Thoracic aorta endothelial cell (primary cell): Measurements from ENCODE around the gene SLC37A1. TPM values are rescaled to one million over a fixed set of nuclear protein-coding genes. Genes with fewer than 3 reads are reported as not detected.

ENCODE experiments used
- total RNA-seq: library from RNA; depleted of rRNA; stranded (reverse); fragments of >200 nt; gene quantifications from 2 replicates; pipeline ENCODE4 v1.2.3, GENCODE V29; 2012

SLC37A1 gene
- total RNA-seq: 6.1 and 9.4 TPM in 2 replicates

GRCh38 chr21:42513151-42513984 is at the start of gene SLC37A1:
TSS of gene SLC37A1 (plus strand) at chr21:42513852. CDS start at chr21:42518455, 4,603 bp downstream.

GRCh38 chr21:42496120-42496838 is 17.4 kb upstream of the SLC37A1 start, which contains the start of gene RSPH1:
TSS of gene RSPH1 (minus strand) at chr21:42496224. CDS start at chr21:42496186, 38 bp downstream.

Other genes starting within 250 kb of the SLC37A1 start
- 0.27 TPM in 1 of 2 replicates, not detected in the other for gene TFF3, start 198.4 kb upstream of the SLC37A1 start, total RNA-seq
- gene TFF2, start 162.9 kb upstream of the SLC37A1 start, total RNA-seq: not detected in 2 replicates
- gene TFF1, start 147.3 kb upstream of the SLC37A1 start, total RNA-seq: not detected in 2 replicates
- not detected in 2 replicates for gene TMPRSS3, start 117.8 kb upstream of the SLC37A1 start, total RNA-seq
- not detected in 2 replicates for gene UBASH3A, start 110.0 kb upstream of the SLC37A1 start, total RNA-seq
- 0.13 TPM in 1 of 2 replicates, not detected in the other for gene RSPH1, start 17.6 kb upstream of the SLC37A1 start, total RNA-seq
- gene PDE9A, start 139.8 kb downstream of the SLC37A1 start, total RNA-seq: 0.36 TPM in 1 of 2 replicates, not detected in the other